Middle frontal gyrus (tissue), 1 donor: ENCODE data around the gene PHC1.
A peak's percentile ranks its signal among the peaks of the same experiment; 100 is the strongest.
"Not testable (repeated sequence)": the region's sequence is repeated elsewhere in the genome, so short reads cannot be mapped to it uniquely, and the experiment has no call there.

Experiments used
- DNase-seq: peaks from one replicate; pipeline ENCODE4 v3.0.0-alpha.2; 2015; ENCODE audit warnings: low spot score; ENCODE audit errors: extremely low spot score

Gene PHC1

DNA sequence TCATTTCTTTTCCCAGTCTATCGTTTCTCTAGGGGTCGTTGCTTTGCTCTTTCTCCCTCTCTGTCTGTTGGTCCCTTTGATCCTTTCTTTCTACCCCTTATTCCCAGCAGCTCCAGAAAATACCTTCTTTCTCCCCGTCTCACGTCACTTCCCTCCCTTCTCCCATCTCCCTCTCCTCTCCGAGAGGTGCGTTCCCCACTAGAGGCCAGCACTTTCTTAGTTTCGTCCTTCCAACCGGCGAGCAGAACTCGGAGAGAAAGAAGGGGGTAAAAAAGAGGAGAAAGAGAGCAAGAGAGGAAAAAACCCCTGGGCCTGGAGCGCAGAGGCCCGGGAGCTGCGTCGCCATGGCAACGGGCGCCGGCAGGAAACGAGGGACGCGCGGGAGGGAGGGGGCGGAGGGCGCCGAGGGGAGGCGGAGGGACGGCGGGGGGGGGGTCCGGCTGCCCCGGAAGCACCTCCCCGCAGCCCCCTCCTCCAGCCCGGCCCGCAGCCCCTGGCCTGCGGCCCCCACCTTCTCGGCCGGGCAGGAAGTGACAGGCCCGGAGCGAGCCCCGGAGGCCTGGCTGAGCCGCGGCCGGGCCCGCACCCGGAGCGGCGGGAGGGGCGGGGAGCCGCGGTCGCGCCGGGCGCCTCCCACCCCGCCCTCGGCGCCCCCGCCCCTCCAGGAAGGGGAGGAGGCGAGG, at the start of gene PHC1:
Gene PHC1, plus strand, starts transcription at position 477 of the 683 bp plus-strand sequence. CDS start 3,169 bp downstream, outside the sequence.
- DNase-seq = peak; percentile 58

DNA sequence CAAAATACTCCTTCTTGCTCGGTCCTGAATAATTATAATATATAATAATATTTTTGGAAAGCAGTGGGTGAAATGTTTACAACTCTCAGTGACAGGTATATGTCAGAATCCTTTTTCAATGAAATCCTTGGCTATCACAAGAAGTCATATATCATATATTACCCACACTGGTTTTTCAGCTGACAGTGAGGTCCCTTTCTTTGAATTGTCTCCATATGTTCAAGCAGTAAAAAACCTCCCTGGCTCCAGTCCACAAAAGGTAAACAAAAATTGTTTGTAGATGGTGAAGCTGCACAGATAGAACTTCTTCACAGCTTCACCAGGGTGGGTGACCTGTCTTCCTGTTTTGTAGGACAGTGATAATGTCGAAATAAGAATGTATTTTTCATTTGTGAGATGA, 47.9 kb upstream of the PHC1 start:
- DNase-seq = no peak

DNA sequence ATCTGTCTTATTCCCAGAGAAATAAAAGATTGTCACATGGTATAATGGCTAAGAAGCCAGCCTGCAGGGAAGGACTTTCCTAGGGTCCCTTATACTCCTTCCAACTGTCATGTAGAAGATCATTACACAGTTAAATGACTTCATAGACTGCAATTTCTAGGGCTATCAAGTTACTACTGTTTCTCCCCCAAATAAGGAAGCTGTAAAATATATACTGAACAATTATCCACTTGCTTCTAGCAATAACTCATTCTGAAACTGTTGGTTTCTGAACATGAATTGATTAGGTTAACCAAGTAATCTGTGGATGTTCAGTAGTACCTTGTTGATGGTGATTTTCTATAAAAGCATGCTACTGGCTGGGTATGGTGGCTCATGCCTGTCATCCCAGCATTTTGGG, 47.3 kb upstream of the PHC1 start:
- no peak for DNase-seq

DNA sequence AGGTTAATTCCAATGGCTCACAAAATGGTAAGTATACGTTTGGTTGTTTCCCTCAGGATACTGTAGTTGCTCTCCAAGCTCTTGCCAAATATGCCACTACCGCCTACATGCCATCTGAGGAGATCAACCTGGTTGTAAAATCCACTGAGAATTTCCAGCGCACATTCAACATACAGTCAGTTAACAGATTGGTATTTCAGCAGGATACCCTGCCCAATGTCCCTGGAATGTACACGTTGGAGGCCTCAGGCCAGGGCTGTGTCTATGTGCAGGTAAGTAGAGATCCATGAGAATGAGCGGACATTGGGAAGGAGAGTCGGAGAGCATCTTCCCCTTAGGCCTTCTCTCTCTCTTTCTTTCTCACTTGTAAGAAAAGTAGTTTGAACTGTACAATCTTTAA, 46.5 kb upstream of the PHC1 start:
- DNase-seq = no peak

DNA sequence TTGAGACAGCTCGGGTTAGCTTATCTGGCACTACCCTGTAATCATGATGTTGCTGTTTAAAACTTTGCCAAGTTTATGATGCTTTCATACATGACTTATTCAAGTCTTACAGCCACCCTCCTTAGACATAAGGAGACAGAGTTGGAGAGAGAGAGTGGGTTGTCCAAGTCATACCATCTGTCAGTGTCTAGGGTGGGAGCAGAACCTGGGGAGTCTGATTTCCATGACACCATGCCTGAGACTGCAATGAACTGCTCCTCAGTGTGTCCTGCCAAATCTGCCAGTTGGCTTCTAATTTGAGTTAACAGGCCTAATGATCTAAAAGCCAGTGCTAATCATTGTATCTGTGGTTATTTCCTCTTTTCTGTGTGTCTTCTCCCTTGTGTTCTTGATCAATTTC, 43.7 kb upstream of the PHC1 start:
- no peak for DNase-seq

DNA sequence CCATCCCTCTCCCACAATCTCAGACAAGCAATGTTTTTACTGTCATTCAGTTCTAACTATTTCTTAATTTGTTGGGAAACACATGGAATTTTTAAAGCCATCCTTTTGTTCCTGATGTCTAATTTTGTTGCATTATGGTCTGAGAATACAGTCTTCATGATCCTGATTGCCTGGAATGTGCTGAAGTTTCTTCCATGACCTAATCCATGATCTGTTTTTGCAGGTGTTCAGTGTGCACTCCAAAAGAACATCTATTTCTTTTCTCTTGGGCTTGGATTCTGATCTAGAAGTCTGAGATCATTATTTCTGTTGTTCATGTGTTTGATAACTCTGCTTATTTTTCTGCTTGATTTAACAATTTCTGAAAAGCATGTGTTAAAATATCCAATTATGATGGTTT, 43.2 kb upstream of the PHC1 start:
- DNase-seq = no peak

DNA sequence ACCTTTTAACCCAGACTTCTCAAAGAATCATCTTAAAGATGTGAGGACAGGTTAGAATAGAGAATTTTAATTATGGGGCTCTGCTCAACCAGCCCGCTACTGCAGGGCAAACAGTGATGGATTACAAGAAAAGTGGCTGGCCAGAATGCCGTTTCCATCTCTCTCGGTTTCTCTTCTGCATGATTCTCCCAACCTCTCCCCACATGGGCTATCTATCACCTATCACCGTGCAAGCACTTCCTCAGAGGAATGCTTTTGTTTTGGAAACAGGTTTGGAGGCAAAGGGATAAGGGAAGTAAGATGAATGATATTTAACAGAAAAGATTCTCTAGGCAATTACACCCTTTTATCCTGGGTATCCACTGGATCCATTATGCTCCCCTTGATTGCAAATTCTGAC, 37.4 kb upstream of the PHC1 start:
- no peak for DNase-seq

DNA sequence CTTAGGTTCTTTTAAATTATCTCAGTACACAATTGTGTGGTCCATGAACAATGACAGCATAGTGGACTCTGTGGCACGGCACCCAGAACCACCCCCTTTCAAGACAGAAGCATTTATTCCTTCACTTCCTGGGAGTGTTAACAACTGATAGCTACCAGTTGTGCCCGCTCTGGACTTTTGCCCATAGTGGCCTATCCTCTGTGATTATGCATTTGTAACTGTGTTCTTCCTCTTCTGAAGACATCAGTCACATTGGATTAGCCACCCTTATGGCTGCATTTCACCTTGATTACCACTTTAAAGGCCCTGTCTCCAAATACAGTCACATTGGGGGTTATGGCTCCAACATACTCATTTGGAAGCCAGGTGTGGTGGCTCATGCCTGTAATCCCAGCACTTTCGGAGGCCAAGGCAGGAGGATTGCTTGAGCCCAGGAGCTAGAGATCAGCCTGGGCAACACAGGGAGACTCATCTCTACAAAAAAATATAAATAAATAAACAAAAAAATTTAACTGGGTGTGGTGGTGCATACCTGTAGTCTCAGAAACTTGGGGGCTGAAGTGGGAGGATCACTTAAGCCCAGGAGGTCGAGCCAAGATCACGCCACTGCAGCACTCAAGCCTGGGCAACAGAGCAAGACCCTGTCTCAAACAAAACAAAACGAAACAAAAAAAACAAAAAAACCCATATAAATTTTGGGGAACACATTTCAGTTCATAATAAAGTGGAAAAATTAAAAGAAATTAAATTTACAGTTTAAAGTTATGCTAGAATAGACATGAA, 27.6 kb upstream of the PHC1 start:
- DNase-seq = no peak

DNA sequence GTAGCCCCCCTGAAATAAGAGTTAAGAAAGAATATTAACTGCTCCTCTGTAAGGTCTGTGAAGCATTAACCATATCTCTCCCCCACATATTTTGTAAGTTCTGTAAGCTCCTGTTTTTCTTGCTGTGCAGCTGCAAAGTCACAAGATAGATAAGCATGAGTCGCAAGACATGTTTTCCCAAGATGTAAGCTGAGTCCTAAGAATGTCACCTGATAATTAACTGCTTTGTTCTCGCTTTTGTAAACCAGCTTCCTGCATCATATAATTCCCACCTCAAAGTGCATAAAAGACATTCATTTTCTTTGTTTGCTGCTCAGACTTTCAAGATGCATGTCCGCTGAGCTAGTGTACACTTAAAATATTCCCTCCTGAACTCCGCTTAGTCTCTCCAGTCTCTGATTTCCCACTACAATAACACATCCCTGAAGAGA, 27.0 kb upstream of the PHC1 start:
- DNase-seq = no peak

DNA sequence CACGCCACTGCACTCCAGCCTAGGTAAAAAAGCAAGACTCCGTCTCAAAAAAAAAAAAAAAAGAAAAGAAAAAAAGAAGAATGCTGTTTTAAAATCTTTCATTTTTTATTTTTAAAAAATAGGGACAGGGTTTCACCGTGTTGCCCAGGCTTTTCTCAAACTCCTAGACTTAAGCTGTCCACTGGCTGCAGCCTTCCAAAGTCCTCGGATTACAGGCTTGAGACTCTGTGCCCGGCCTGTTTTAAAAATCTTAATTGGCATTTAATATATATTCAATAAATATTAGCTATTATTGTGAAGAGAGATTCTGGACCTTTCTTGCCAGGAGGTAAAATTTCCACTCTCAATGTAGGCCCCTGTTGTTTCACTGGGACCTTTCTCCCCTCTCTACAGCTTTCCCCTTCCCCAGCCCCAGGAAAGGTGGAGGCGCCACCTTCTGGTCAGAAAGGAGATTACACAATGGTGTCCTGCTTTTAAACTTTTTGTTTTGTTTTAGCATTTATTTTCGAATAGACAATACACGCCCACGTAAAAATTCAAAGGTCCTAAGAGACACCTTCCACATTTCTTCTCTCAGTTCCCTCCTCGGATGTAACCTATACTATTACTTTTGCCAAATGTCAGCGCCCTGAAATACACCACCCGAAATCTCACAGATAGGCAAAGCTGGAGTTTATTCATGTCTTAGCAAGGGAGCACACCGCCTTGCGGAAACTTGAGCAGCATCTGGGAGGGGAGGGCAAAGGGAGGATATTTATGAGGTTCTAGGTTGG, 23.8 kb upstream of the PHC1 start:
- no peak for DNase-seq

DNA sequence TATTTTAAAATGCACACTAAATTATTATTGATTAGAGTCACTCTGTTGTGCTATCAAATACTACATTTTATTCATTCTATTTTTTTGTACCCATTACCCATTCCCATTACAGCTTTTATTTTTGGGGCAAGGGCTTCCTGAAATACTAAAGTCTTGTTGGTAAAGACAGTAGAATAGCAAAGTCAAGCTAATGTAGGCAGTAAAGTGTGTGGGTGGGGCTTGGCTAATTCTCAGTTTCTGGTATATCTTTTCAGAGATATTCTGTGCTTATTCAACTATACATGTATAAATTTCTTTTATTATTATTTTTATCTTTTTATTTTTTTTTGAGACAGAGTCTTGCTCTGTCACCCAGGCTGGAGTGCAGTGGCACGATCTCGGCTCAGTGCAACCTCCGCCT, 22.3 kb upstream of the PHC1 start:
- DNase-seq = no peak

DNA sequence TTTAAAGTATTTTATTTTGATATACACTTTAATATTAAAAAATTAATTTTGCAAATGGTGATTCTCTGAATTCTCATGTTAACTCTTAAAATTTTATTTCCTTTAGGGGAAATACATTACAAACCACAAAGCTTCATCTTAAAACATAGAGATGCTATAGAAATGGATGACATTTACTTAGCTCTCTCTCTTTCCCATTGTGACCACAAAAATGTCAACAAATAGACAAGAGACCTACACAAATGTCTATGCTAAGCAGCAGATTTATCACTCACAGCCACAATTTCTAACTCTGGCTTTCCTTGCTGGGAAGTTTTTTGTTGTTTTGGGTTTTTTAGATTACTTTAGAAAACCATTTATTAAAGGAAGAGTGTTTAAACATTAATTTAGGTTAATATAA, 19.9 kb upstream of the PHC1 start:
- no peak for DNase-seq

DNA sequence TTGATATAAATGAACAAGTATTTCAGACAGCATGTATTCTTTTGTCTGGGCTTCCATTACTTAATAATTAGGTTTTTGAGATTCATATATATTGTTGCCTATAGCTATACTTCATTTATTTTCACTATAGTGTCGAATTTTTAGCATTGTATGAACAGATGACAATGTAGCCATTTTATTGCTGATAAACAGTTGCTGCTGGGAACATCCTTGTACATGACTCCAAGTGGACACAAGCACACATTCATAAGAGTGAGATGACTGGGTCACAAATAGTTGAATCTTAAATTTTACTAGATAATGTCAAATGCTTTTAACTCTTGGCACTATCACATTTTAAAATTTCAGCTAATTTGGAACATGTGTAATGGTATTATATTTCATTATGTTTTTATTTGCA, 19.3 kb upstream of the PHC1 start:
- DNase-seq = no peak

DNA sequence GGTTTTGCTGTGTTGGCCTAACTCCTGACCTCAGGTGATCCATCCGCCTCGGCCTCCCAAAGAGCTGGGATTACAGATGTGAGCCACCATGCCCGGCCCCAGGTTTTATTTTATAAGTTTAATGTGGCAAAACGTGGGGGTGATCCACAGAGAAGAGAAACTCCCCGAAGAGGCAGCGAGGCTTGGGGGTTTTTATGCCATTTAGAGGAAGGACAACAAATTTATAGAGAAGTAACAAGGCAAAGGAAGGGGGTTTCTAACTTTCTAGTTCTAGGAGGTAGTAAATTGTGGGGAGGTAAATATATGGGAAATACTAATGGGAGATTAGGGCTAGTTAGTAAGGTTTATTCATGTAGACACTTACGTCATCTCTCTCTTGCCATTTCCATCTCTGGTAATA, 17.2 kb upstream of the PHC1 start:
- no peak for DNase-seq

DNA sequence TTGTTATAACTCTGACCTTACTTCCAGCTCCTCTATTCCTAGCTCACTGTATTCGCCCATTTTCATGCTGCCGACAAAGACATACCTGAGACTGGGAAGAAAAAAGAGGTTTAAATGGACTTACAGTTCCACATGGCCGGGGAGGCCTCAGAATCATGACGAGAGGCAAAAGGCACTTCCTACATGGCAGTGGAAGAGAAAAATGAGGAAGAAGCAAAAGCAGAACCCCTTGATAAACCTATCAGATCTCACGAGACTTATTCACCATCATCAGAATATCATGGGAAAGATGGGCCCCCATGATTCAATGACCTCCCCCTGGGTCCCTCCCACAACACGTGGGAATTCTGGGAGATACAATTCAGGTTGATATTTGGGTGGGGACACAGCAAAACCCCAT, 14.5 kb upstream of the PHC1 start:
- no peak for DNase-seq

DNA sequence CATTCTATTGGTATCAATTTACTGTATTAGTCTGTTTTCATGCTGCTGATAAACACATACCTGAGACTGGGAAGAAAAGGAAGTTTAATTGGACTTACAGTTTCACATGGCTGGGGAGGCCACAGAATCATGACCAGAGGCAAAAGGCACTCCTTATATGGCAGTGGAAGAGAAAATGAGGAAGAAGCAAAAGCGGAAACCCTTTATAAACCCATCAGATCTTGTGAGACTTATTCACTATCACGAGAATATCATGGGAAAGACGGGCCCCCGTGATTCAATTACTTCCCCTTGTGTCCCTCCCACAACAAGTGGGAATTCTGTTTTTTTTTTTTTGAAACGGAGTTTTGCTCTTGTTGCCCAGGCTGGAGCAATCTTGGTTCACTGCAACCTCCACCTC, 11.6 kb upstream of the PHC1 start:
- DNase-seq = not testable (repeated sequence)

DNA sequence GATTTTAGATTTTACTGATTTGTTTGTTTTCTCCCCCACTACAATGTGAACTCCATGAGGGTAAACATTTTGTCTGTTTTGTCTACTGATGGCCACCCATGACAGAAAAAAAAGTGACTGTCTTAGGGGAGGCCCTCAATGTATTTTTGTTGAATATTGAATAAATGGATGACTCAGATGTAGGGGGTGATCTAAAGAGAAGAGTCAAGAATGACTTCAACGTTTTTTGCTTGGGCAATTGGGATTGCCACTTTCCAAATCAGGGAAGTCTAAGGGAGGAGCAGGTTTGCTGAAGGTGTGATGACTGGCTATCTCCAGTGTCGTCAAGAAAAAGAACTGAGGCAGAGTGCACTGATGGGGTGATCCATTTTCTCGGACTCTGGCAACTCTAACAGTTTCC, 10.7 kb upstream of the PHC1 start:
- no peak for DNase-seq

DNA sequence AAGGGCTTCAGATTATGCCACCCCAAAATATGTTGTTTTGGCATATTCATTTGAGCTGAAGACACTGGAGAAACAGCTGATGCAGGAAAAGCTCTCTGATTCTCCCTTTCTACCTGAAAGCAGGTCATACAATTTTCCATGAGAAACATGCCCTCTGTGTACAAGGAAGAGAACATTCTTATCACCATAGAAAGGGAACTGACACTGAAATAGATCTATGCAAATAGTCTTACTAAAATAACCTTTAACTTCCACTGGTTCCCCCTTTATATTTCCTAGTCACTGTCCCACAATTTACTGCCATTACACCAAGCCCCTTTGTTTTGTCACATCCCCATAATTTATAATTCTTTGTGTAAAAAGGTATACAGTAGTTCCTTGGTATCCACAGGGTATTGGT, 9.6 kb upstream of the PHC1 start:
- DNase-seq = no peak

DNA sequence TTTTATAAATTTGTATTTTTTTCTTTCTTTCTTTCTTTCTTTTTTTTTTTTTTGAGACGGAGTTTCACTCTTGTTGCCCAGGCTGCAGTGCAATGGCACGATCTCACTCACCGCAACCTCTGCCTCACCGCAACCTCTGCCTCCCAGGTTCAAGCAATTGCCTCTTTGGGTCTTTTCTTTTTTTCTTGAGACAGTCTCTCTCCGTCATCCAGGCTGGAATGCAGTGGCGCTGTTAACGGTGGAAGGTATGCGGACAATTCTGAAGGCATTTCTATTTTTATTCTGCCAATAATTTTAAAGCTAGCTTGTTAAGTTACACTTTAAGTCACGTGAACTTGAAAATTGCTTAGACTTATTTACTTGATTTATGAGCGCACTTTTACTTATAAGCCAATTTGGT, 8.8 kb upstream of the PHC1 start:
- DNase-seq = no peak

DNA sequence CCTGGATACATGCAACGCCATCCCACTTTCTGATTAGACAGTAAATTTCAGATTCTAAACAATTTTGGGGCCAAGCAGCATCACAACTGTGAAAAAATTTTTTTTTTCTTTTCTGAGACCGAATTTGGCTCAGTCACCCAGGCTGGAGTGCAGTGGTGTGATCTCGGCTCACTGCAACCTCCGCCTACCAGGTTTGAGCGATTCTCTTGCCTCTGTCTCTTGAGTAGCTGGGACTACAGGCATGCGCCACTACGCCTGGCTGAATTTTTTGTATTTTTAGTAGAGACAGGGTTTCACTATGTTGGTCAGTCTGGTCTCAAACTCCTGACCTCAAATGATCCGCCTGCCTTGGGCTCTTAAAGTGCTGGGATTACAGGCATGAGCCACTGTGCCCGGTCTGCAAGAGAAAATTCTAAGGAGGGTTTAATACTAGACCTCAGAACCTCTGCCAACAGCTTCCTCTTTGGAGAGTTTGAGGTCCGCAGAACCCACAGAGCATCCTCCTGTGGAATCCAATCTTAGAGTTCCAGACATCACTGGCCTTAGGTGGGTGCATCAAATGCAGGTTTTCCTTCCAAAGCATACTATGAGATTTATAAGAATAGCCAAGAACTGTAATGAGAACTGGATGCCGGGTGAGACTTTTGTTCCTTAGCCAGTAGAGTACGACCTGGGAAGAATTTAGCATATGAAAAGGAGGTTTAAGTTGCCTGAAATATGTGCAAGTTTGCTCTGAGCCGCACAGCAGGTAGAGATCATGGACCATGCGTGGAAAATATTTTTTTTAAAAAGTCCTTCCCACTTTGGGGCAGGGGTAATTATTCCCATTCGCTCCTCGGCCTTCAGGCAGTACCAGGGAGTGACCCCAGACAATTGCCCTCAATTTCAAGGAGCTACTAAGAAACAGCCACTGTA, 7.8 kb upstream of the PHC1 start:
- DNase-seq = no peak

DNA sequence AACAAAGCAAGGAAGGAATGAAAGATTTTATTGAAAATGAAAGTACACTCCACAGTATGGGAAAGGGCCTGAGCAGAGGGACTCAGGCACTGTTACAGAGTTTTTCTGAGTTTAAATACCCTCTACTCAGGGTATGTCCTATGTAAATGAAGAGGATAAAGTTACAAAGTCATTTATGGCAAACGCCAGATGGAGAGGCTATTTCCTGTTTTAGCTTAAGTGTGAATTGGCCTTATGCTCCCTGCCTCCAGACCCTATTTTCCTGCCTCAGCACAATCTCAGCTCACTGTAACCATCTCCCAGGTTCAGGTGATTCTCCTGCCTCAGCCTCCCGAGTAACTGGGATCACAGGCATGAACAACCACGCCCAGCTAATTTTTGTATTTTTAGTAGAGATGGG, 6.8 kb upstream of the PHC1 start:
- no peak for DNase-seq
